CD4-positive, alpha-beta T cell (primary cell): ENCODE data around the gene SLC25A52. TPM values are rescaled to one million over a fixed set of nuclear protein-coding genes. Genes with fewer than 3 reads are reported as not detected.
"Not testable (repeated sequence)": the region's sequence is repeated elsewhere in the genome, so short reads cannot be mapped to it uniquely, and the experiment has no call there.

Experiments used
- ATAC-seq: fragments of 200-7000 bp; cut with Tn5 transposase; one replicate; pipeline ENCODE4 v1.10.0; 2022; ENCODE audit warnings: mild to moderate bottlenecking; ENCODE audit not compliant: poor library complexity
- CTCF ChIA-PET: fragments of 350-600 bp; sonication (Branson Sonifier 250); formaldehyde crosslinking; loops from one replicate; lab custom pipeline; 2021; ENCODE audit warnings: antibody characterized with exemption, inconsistent platforms; lab: Charles Lee
- POLR2A ChIA-PET: fragments of 350-600 bp; sonication (Branson Sonifier 250); formaldehyde crosslinking; loops from one replicate; lab custom pipeline; 2021; ENCODE audit warnings: antibody characterized with exemption, inconsistent platforms; lab: Charles Lee
- DNase-seq, 14 experiments: peaks; one replicate each; pipeline ENCODE4 v3.0.0-alpha.2; 2013 to 2020; ENCODE audit warnings: mixed read lengths in 2 of 14
- H3K27ac ChIP-seq, 2 donors: one replicate each; pipeline versions ENCODE4 v1.5.1 to v1.7.0; 2013; ENCODE audit warnings: low read length in 2 of 2, low read depth in 1 of 2, mild to moderate bottlenecking in 1 of 2
- H3K27me3 ChIP-seq, 2 experiments: 1 replicate in 1 of 2; 2 replicates in 1 of 2; pipeline versions ENCODE4 v1.6.1 to v1.7.0; 2013; ENCODE audit warnings: low read length in 2 of 2, control low read depth in 1 of 2, mild to moderate bottlenecking in 1 of 2, moderate library complexity in 1 of 2; ENCODE audit not compliant: insufficient read depth in 2 of 2, control insufficient read depth in 1 of 2
- H3K36me3 ChIP-seq: one replicate; pipeline ENCODE4 v1.6.1; 2013; ENCODE audit warnings: low read length, control low read depth; ENCODE audit not compliant: insufficient read depth
- H3K4me1 ChIP-seq: one replicate; pipeline ENCODE4 v1.6.1; 2013; ENCODE audit warnings: low read length, control low read depth; ENCODE audit not compliant: insufficient read depth
- H3K4me3 ChIP-seq: one replicate; pipeline ENCODE4 v1.5.1; 2013; ENCODE audit warnings: mild to moderate bottlenecking, low read length, moderate library complexity
- H3K9me3 ChIP-seq, 2 experiments: 1 replicate in 1 of 2; 2 replicates in 1 of 2; pipeline versions ENCODE4 v1.6.1 to v1.7.0; 2013; ENCODE audit warnings: low read length in 2 of 2, mild to moderate bottlenecking in 2 of 2, control low read depth in 1 of 2, moderate library complexity in 1 of 2; ENCODE audit not compliant: control insufficient read depth in 1 of 2, insufficient read depth in 1 of 2
- H3K27ac Mint-ChIP-seq: one replicate; pipeline ENCODE4 v1.8.0; 2020; ENCODE audit warnings: mixed read lengths
- H3K27me3 Mint-ChIP-seq: one replicate; pipeline ENCODE4 v1.8.0; 2021; ENCODE audit warnings: mixed read lengths
- H3K36me3 Mint-ChIP-seq: one replicate; pipeline ENCODE4 v1.8.0; 2021; ENCODE audit warnings: low read depth, mixed read lengths
- H3K4me1 Mint-ChIP-seq: one replicate; pipeline ENCODE4 v1.8.0; 2021; ENCODE audit warnings: low read depth, mixed read lengths
- H3K4me3 Mint-ChIP-seq: one replicate; pipeline ENCODE4 v1.8.0; 2020; ENCODE audit warnings: mild to moderate bottlenecking, mixed read lengths
- H3K9me3 Mint-ChIP-seq: one replicate; pipeline ENCODE4 v1.8.0; 2020; ENCODE audit warnings: mixed read lengths
- CTCF ChIP-seq: fragments of 200-600 bp; IDR thresholded peaks from one replicate; pipeline ENCODE4 v1.8.0; 2022; ENCODE audit warnings: antibody characterized with exemption, mild to moderate bottlenecking
- intact Hi-C, 2 experiments: fragments of 100-400 bp; cut with DNase I in 1 of 2; cut with micrococcal nuclease in 1 of 2; formaldehyde crosslinking; loops; one replicate each; pipeline versions ENCODE4 v1.15.1 to v1.9.0; 2023 to 2025; cut with DNase I, micrococcal nuclease
- total RNA-seq, 174 experiments: library from RNA in 2 of 174; stranded (reverse) in 2 of 174; gene quantifications; one replicate each; pipeline ENCODE4 v1.2.3 and lab custom pipeline; 2021 to 2026

SLC25A52 gene
- total RNA-seq, 2 experiments from 2014 or later: not detected

GRCh38 chr18:31736630-31737029 is 24.1 kb downstream of the SLC25A52 start:
- ATAC-seq (no peak), DNase-seq (no peak)
- CTCF ChIA-PET: no interaction called here
- Histone ChIP-seq H3K4me1 (no peaks in the 10 kb centered on the region), H3K9me3 (no peaks in the 10 kb centered on the region), H3K36me3 (no peaks in the 10 kb centered on the region), H3K27ac (no peak overlapping the region), H3K27me3 (peaks cover 0 to 4% of the 10 kb centered on the region in 2 experiments), H3K4me3 (no peak overlapping the region)
- no peaks in the 10 kb centered on the region for H3K27me3 Mint-ChIP-seq
- no peak overlapping the region for H3K27ac Mint-ChIP-seq
- H3K4me3 Mint-ChIP-seq: no peak overlapping the region
- H3K36me3 Mint-ChIP-seq: no peaks in the 10 kb centered on the region
- intact Hi-C loops: no loop called here
- H3K4me1 Mint-ChIP-seq: no peaks in the 10 kb centered on the region
- TF ChIP-seq CTCF: no peak
- POLR2A ChIA-PET: no interaction called here
- no peaks in the 10 kb centered on the region for H3K9me3 Mint-ChIP-seq

- Mint-ChIP-seq H3K27ac (no peak overlapping the region), H3K4me1 (no peaks in the 10 kb centered on the region), H3K27me3 (peaks cover 15% of the 10 kb centered on the region), H3K36me3 (no peaks in the 10 kb centered on the region), H3K9me3 (no peaks in the 10 kb centered on the region), H3K4me3 (no peak overlapping the region)
- no peaks in the 10 kb centered on the region for H3K4me1 ChIP-seq
- no peak overlapping the region for H3K27ac ChIP-seq
- H3K27me3 ChIP-seq: peaks cover 6 to 9% of the 10 kb centered on the region in 2 experiments
- CTCF ChIA-PET: no interaction called here
- H3K9me3 ChIP-seq: no peaks in the 10 kb centered on the region
- DNase-seq: no peak
- H3K36me3 ChIP-seq: no peaks in the 10 kb centered on the region
- ATAC-seq: no peak
- intact Hi-C loops: no loop called here
- POLR2A ChIA-PET: no interaction called here
- no peak for TF ChIP-seq CTCF
- no peak overlapping the region for H3K4me3 ChIP-seq
These were observed 29.1 kb downstream of the SLC25A52 start for GRCh38 chr18:31731628-31732027.

GRCh38 chr18:31729196-31729595 is 31.5 kb downstream of the SLC25A52 start:
- CTCF ChIA-PET, H3K9me3 ChIP-seq, H3K4me1 Mint-ChIP-seq, H3K27ac ChIP-seq, H3K36me3 ChIP-seq, H3K4me3 Mint-ChIP-seq, ATAC-seq, H3K36me3 Mint-ChIP-seq, H3K4me3 ChIP-seq, POLR2A ChIA-PET, DNase-seq, H3K4me1 ChIP-seq, H3K9me3 Mint-ChIP-seq, H3K27ac Mint-ChIP-seq: not testable (repeated sequence)
- intact Hi-C loops: loop anchor here in 1 of 2 experiments (10.0 kb wide), 1 partner anchor 734 kb away; no protein-coding TSS in a partner anchor
- H3K27me3 ChIP-seq: peaks cover 6 to 23% of the 10 kb centered on the region in 2 experiments
- H3K27me3 Mint-ChIP-seq: peaks cover 35% of the 10 kb centered on the region
